HFF-Myc (cell line): Measurements from ENCODE around the gene C16orf74.

Source experiments
- DNase-seq: peaks from one replicate; pipeline ENCODE4 v3.0.0-alpha.2; 2011; ENCODE audit warnings: low read depth; ENCODE audit errors: extremely low read depth
- H3K4me3 ChIP-seq: replicated peaks from 2 replicates; pipeline ENCODE4 v1.5.1; 2011; ENCODE audit warnings: low read depth, mild to moderate bottlenecking, control low read depth, low read length
- CTCF ChIP-seq: IDR thresholded peaks from 2 replicates; pipeline ENCODE4 v1.5.1; 2012; ENCODE audit warnings: mild to moderate bottlenecking, low read depth, low read length, control low read depth; ENCODE audit errors: missing control alignments

C16orf74 gene

GRCh38 chr16:85676466-85676865 is 74.4 kb downstream of the C16orf74 start:
- no peak overlapping the region for H3K4me3 ChIP-seq
- TF ChIP-seq CTCF = no peak
- no peak for DNase-seq

- DNase-seq = peak; percentile 42
- H3K4me3 ChIP-seq = no peak overlapping the region
- peak; percentile 45 for TF ChIP-seq CTCF
Observed at GRCh38 chr16:85675251-85675874, 75.5 kb downstream of the C16orf74 start.

- no peak for TF ChIP-seq CTCF
- no peak for DNase-seq
Observed at GRCh38 chr16:85674828-85675227, 76.1 kb downstream of the C16orf74 start.

GRCh38 chr16:85674418-85674755 is 76.5 kb downstream of the C16orf74 start:
- no peak for TF ChIP-seq CTCF
- no peak for DNase-seq
- H3K4me3 ChIP-seq = no peak overlapping the region

More at GRCh38 chr16:85674828-85675227, 76.1 kb downstream of the C16orf74 start:
- no peak overlapping the region for H3K4me3 ChIP-seq

GRCh38 chr16:85673529-85674417 is 77.1 kb downstream of the C16orf74 start:
- no peak for DNase-seq
- no peak overlapping the region for H3K4me3 ChIP-seq
- no peak for TF ChIP-seq CTCF

- H3K4me3 ChIP-seq = no peak overlapping the region
- TF ChIP-seq CTCF = no peak
- DNase-seq = no peak
Observed at GRCh38 chr16:85670840-85671239, 80.1 kb downstream of the C16orf74 start.
